ENCODE measurements around the gene BCL11B.

The BCL11B gene

GRCh38 chr14:99286761-99287160, 14.8 kb upstream of the BCL11B start:
- no peak for DNase-seq

GRCh38 chr14:99284254-99285004, 12.4 kb upstream of the BCL11B start:
- DNase-seq, result no peak

GRCh38 chr14:99282261-99283050, 10.5 kb upstream of the BCL11B start:
- DNase-seq, result no peak

- no peak for DNase-seq
These were observed 9.4 kb upstream of the BCL11B start for GRCh38 chr14:99281396-99281795.

GRCh38 chr14:99280852-99281251, 8.9 kb upstream of the BCL11B start:
- no peak for DNase-seq

- DNase-seq, result no peak
These were observed 8.2 kb upstream of the BCL11B start for GRCh38 chr14:99280066-99280731.

- DNase-seq, result no peak
These were observed 6.8 kb upstream of the BCL11B start for GRCh38 chr14:99278836-99279235.

GRCh38 chr14:99277530-99277929, 5.5 kb upstream of the BCL11B start:
- no peak for DNase-seq

GRCh38 chr14:99276482-99276881, 4.5 kb upstream of the BCL11B start:
- no peak for DNase-seq

GRCh38 chr14:99275222-99275584, 3.2 kb upstream of the BCL11B start:
- no peak for DNase-seq

GRCh38 chr14:99274346-99275221, 2.6 kb upstream of the BCL11B start:
- peak in 7 of 14 donors; percentile 6 to 41 (median 9) for DNase-seq

- no peak for DNase-seq
These were observed 1.9 kb upstream of the BCL11B start for GRCh38 chr14:99273766-99274345.

- no peak for DNase-seq
These were observed 1.1 kb upstream of the BCL11B start for GRCh38 chr14:99272899-99273765.

- DNase-seq, result no peak
These were observed 568 bp upstream of the BCL11B start for GRCh38 chr14:99272632-99272898.

GRCh38 chr14:99271221-99271941, 616 bp downstream of the BCL11B start:
- no peak for DNase-seq

GRCh38 chr14:99270458-99271220, 1.4 kb downstream of the BCL11B start:
- DNase-seq, result no peak

- DNase-seq, result no peak
These were observed 2.9 kb downstream of the BCL11B start for GRCh38 chr14:99268810-99269707.
